HG03439 (cell line): Measurements from ENCODE around the gene SELENOS.

Source experiments
- ATAC-seq: cut with Tn5 transposase; IDR thresholded peaks from one replicate; pipeline ENCODE4 v1.9.1; 2021; ENCODE audit warnings: mild to moderate bottlenecking, moderate library complexity; ENCODE audit not compliant: unreplicated experiment

The SELENOS gene

GRCh38 chr15:101277943-101278564 lies 769 bp upstream of the SELENOS start:
- no peak for ATAC-seq

DNA sequence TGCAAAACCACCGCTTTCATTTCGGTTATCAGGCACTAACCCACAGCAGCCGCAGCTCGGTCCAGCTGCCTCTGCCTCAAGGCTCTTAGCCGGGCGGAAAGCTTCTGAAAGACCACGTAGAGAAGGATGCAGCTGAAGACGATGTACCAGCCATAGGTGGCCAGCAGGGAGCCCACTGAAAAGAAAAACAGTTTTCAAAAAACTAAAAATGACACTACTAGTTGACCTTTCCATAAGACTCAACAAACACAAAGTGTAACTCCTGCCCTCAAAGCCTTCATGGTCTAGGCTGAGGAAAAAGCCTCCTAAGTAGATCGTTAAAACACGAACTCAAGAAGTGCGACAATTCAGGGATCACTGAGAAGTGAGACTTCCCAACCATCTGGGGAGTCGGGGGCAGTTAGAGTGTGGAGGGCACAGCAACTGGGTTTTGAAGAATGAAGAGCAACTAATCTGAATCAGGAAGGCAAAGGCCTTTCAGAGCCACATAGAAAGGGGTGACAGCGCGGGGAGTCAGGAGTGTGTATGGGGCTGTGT lies 716 bp downstream of the SELENOS start:
- ATAC-seq = peak; percentile 31

DNA sequence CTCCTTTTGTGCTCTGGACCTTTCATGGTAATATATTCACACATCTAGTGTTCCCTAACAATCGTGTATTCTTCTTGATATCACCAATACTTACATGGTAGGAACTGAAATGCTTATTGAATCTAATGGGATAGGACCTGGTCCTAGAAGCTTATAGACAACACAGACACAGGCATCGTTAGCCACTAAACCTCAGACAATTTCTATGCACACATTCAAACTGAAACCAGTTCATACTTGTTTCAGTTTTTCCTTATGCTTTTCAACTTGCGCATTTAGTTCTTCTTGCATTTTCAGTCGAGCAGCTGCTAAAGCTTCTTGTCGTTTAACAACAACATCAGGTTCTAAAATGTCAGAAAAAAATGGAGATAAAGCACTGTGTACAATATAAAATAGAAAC lies 2.3 kb downstream of the SELENOS start:
- peak; percentile 28 for ATAC-seq

DNA sequence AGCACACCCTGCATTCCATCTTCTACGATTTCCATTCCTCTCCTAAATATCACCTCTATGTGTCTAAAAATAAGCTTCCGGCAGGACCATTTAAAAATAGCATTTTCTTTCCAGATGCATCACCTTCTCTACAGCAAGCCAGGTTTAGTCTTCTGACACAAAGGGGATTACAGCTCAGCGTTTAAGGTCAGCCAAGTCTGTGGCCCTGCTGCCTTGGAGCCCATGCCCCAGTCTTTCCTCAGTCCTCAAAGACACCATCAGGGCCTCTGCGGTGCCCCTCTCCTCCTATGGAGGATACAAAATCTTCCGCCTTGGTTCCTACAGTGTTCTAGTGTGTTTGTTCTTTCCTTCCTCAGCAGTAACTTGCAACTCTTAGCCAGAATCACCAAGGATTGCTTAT lies 3.8 kb downstream of the SELENOS start:
- no peak for ATAC-seq

DNA sequence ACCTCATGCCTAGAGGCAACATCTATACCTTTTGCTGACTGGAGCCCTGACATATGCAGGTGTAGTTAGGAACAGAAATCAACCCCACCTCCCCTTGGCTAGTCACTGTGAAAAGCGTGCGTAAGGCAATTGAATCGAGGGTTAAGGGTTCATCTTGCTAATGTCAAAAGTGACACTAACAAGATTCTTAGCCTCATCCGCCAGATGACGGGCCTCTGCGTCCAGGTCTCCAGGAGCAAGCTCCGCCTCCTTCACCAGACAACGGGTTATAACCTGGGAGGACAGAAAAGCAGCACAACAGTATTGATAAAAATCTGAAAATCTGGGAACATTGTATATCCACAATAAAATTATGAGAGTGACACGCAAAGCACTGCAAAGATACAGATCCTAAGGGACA lies 4.7 kb downstream of the SELENOS start:
- no peak for ATAC-seq

- no peak for ATAC-seq
Observed at GRCh38 chr15:101269479-101270223, 7.6 kb downstream of the SELENOS start.

DNA sequence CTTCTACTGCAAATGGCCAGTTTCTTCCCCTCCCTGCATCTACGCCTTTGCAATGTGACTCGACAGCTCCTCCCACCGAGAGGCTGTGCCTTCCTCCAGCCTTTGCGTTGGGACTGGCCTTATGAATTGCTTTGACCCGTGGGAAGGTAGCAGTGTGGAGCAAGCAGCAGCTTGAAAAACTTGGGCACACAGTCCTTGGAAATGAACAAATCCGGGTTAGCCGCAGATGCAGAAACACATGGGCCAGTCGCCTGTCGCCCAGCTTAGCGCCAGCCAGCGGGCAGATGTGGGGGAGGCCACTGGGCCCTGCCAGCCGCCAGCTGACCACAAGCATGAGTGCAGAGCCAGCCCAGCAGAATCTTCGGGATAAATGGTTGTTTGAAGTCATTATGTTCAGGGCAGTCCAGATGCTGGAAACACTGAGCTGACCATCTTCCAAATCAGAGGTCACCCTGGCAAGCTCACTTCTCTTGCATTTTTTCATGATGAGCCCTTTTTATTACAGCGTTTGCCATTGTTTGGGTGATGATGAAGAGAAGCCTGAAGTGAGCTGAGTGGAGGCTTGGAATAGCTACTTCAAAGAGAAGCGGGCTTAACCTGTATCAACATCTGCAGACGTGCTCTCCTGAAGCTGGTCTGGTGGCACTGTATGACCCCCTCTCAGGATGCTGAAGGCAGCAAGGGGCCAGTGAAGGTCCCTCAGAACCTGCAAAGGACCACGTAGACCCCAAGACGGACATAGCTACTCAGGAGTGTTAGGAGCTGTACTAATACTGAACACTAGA lies 9.8 kb downstream of the SELENOS start:
- ATAC-seq = no peak

GRCh38 chr15:101266787-101267186 lies 10.5 kb downstream of the SELENOS start:
- no peak for ATAC-seq

GRCh38 chr15:101266034-101266433 lies 11.3 kb downstream of the SELENOS start:
- ATAC-seq = no peak

DNA sequence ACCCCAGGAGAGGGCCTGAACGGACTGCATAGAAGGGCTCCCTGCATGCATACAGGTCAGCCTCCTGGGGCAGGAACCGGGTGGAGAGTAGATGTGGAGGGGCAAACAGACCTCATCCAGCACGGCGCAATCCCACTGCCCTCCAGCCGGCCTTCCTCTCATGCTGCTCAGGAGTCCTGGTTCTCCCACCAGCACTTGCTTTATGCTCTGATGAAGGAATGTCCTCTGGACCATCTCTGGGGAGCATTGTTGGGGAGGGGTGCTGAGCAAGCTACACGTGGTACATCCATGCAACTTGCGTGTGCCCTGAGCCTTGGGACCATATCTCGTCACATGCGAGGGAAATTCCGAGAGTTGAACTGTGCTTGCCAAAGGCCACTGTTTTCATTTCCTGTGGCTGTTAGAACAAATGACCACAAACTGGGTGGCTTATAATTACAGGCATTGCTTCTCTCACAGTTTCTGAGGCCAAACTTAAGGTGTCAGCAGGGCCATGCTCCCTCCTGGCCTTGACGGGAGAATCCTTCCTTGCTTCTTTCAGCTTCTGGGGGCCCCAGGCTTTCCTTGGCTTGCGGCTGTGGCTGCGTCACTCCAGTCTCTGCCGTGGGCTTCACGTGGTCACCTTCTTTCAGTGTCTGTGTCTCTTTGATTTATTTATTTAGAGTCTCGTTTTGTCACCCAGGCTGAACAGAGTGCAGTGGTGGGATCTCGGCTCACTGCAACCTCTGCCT lies 12.2 kb downstream of the SELENOS start:
- no peak for ATAC-seq

DNA sequence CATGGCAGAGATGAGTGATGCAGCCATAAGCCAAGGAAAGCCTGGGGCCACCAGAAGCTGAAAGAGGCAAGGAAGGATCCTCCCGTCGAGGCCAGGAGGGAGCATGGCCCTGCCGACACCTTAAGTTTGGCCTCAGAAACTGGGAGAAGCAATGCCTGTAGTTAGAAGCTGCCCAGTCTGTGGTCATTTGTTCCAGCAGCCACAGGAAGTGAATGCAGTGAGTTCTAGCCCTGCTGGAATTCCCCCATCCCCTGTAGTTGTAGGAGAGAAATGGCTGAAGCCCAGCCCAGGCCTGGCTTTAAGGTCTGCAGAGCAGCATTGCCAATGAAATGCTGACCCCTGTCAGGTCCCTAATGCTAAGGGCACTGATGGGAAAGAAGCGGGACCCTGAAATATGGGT lies 13.3 kb downstream of the SELENOS start:
- ATAC-seq = no peak

DNA sequence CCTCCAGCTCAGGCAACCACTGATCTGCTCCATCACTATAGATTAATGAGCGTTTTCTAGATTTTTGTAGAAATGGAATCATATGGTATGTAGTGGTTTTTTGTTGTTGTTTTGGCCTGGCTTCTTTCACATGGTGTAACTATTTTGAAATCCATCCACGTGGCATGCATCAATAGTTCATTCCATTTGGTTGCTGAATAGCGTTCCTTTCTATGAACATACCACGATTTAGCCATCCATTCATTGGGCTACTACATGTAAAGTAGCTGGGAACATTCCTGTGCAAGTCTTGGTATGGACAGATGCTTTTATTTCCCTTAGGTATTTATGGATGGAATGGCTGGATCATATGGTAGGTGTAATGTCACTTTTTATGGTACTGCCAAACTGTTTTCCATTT lies 14.7 kb downstream of the SELENOS start:
- ATAC-seq = no peak

- ATAC-seq = peak; percentile 48
Observed at GRCh38 chr15:101258238-101259144, 18.8 kb downstream of the SELENOS start.

DNA sequence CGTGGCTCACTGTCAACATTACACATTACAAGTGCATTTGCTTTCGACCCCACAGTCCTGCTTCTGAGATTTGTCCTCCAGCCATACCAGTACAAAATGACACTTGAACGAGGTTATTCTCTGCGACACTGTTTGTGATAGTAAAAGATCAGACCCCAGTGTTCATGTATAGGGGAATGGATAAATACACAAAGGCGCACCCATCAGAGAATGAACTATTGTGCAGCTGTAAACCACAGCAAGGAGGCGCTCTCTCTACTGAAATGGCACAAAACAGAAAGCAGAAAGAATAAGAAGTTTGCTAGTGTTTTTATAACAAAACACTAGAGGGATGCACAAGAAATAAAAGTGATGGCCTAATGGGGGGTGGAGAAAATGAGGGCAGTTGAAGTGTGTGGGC lies 20.5 kb downstream of the SELENOS start:
- ATAC-seq = no peak

- no peak for ATAC-seq
Observed at GRCh38 chr15:101255615-101256241, 21.6 kb downstream of the SELENOS start.

DNA sequence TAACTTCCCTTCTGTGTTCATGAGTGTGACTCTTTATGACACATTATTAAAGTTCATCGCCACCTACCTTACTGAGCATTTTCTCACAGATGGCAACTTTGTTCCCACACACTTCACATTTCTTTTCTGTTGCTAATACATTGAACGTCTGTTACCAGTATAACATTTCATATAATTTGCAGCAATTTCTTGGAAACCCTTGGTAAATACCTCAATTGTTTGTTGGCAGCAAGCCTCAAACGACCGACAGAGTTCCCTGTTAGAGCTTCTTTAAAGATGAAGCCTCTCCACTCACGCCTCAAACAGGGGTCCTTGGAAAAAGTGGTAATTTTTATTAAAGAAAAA lies 22.3 kb downstream of the SELENOS start:
- ATAC-seq = no peak

DNA sequence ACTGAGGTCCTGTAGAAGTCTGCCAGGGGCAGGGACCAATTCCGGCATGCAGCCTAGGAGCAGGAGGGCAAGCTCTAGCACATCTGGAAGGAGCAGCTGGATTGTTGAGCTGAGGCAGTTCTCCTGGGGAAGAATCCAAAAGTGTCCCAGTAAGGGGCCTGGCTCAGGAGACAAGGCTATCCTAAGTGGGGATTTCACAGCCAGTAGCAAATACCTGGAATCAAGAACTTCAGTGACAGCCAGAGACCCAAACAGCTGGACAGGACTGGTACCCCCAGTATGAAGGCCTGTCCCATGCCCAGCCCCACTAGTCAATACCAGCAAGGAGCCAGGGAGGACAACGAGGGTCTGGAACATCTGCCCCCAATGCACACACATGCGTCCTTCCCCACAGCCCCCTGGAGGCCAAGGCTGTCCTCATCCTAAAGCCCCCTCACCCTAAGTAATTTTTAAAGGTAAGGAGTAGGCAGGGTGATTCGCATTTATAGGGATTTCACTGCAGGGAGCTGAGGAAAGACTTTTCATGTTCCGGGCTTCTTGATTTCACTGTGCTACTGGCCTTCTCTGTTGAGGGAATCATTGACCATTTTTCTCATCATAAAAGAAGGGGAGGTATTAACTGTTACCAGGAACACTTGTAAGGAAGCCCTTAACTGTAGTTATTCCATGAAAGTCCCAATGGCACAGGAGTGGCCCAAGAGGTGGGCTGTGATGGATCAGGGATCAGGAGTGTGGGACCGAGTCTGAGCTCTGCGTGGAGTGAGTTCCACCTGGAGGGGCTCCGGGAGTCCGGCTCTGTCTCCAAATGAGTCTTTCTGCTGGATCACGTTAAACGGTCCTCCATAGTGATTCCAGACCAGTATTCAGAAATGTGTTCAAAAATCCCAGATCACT lies 22.9 kb downstream of the SELENOS start:
- no peak for ATAC-seq

- ATAC-seq = no peak
Observed at GRCh38 chr15:101252836-101253235, 24.4 kb downstream of the SELENOS start.
